Neural cell (in vitro differentiated cells): ENCODE measurements around the gene COX15. TPM values are rescaled to one million over a fixed set of nuclear protein-coding genes. Genes with fewer than 3 reads are reported as not detected.
"Not testable (repeated sequence)": the region's sequence is repeated elsewhere in the genome, so short reads cannot be mapped to it uniquely, and the experiment has no call there.

Experiments used
- H2AFZ ChIP-seq: fragments of 200-600, 300-800 bp; sonication (generic), shearing (Covaris generic); 2 replicates; pipeline ENCODE4 v1.6.0; 2014; ENCODE audit warnings: low read depth, mild to moderate bottlenecking, antibody characterized with exemption, low read length, moderate library complexity
- H3F3A ChIP-seq: fragments of 200-600 bp; shearing (Covaris generic); 2 replicates; pipeline ENCODE4 v1.6.1; 2016; ENCODE audit warnings: mild to moderate bottlenecking, moderate library complexity, mixed read lengths, antibody characterized with exemption, low read length; ENCODE audit not compliant: insufficient read depth, poor library complexity, severe bottlenecking
- H3K27ac ChIP-seq: fragments of 200-600, 300-800 bp; sonication (generic), shearing (Covaris generic); 2 replicates; pipeline ENCODE4 v1.5.1; 2014; ENCODE audit warnings: mild to moderate bottlenecking, low read length, moderate library complexity
- H3K27me3 ChIP-seq: fragments of 300-800, 200-600 bp; sonication (generic), shearing (Covaris generic); 2 replicates; pipeline ENCODE4 v1.6.0; 2014; ENCODE audit warnings: mild to moderate bottlenecking, low read depth, low read length, moderate library complexity; ENCODE audit not compliant: insufficient read depth
- H3K36me3 ChIP-seq: fragments of 300-800, 200-600 bp; sonication (generic), shearing (Covaris generic); 2 replicates; pipeline ENCODE4 v1.5.1; 2014; ENCODE audit warnings: mild to moderate bottlenecking, antibody characterized with exemption, low read length, moderate library complexity; ENCODE audit not compliant: insufficient read depth
- H3K4me2 ChIP-seq: fragments of 300-800, 200-600 bp; sonication (generic), shearing (Covaris generic); 2 replicates; pipeline ENCODE4 v1.6.0; 2014; ENCODE audit warnings: mild to moderate bottlenecking, low read length
- H3K4me3 ChIP-seq: fragments of 300-800, 200-600 bp; sonication (generic), shearing (Covaris generic); 2 replicates; pipeline ENCODE4 v1.5.1; 2014; ENCODE audit warnings: mild to moderate bottlenecking, low read length, moderate library complexity
- H3K79me2 ChIP-seq: fragments of 200-600 bp; shearing (Covaris generic); replicated peaks from 2 replicates; pipeline ENCODE4 v1.6.0; 2014; ENCODE audit warnings: mild to moderate bottlenecking, low read length, moderate library complexity; ENCODE audit not compliant: insufficient read depth
- H3K9ac ChIP-seq: fragments of 300-800, 200-600 bp; sonication (generic), shearing (Covaris generic); 2 replicates; pipeline ENCODE4 v1.6.1; 2016; ENCODE audit warnings: mild to moderate bottlenecking, low read length, mixed read lengths
- H3K9me2 ChIP-seq: fragments of 200-600 bp; shearing (Covaris generic); 2 replicates; pipeline ENCODE4 v1.6.1; 2016; ENCODE audit warnings: mild to moderate bottlenecking, low read length, mixed read lengths; ENCODE audit not compliant: insufficient read depth
- H3K9me3 ChIP-seq: fragments of 200-600, 300-800 bp; sonication (generic), shearing (Covaris generic); 2 replicates; pipeline ENCODE4 v1.6.1; 2016; ENCODE audit warnings: mild to moderate bottlenecking, mixed run types, low read length, moderate library complexity, mixed read lengths
- H4K20me1 ChIP-seq: fragments of 200-600 bp; shearing (Covaris generic); 2 replicates; pipeline ENCODE4 v1.6.1; 2016; ENCODE audit warnings: mild to moderate bottlenecking, mixed run types; ENCODE audit not compliant: insufficient read depth
- EP300 ChIP-seq: fragments of 450-650 bp; conservative IDR thresholded peaks from 2 replicates; pipeline ENCODE4 v1.6.1; 2014; ENCODE audit warnings: antibody characterized with exemption, mild to moderate bottlenecking, moderate library complexity; ENCODE audit not compliant: poor library complexity, severe bottlenecking
- EZH2 ChIP-seq: fragments of 200-600, 300-800 bp; shearing (Covaris generic), sonication (generic); IDR thresholded peaks from 2 replicates; pipeline ENCODE4 v1.6.1; 2014; ENCODE audit warnings: antibody characterized with exemption, low read length, borderline replicate concordance, mild to moderate bottlenecking; ENCODE audit not compliant: insufficient read depth, poor library complexity, severe bottlenecking
- MXI1 ChIP-seq: fragments of 450-650 bp; conservative IDR thresholded peaks from 2 replicates; pipeline ENCODE4 v1.6.1; 2014; ENCODE audit warnings: antibody characterized with exemption, mild to moderate bottlenecking; ENCODE audit not compliant: poor library complexity, severe bottlenecking
- POLR2AphosphoS5 ChIP-seq: IDR thresholded peaks from 2 replicates; pipeline ENCODE4 v1.6.1; 2012
- RAD21 ChIP-seq: fragments of 450-650 bp; conservative IDR thresholded peaks from 2 replicates; pipeline ENCODE4 v1.6.1; 2014; ENCODE audit warnings: antibody characterized with exemption, mild to moderate bottlenecking, moderate library complexity
- SMC3 ChIP-seq: fragments of 450-650 bp; conservative IDR thresholded peaks from 2 replicates; pipeline ENCODE4 v1.6.1; 2014; ENCODE audit warnings: antibody characterized with exemption, mild to moderate bottlenecking, moderate library complexity; ENCODE audit not compliant: poor library complexity
- TAF1 ChIP-seq: IDR thresholded peaks from 2 replicates; pipeline ENCODE4 v1.6.1; 2012; ENCODE audit warnings: low read depth
- polyA plus RNA-seq: library from polyadenylated mRNA; depleted of rRNA; stranded (reverse); fragments of >200 nt; gene quantifications from 2 replicates; pipeline ENCODE4 v1.2.3, GENCODE V29; 2014
- TF ChIP-seq, protein P1 (sequence below): fragments of 450-650 bp; IDR thresholded peaks from 2 replicates; pipeline ENCODE4 v1.5.1; 2014; ENCODE audit warnings: antibody characterized with exemption, mild to moderate bottlenecking, moderate library complexity; ENCODE audit not compliant: poor library complexity, severe bottlenecking
- TF ChIP-seq, protein P2 (sequence below): IDR thresholded peaks from 2 replicates; pipeline ENCODE4 v1.6.1; 2012; ENCODE audit warnings: borderline replicate concordance

Gene COX15
- polyA plus RNA-seq, 1 donor from 2014 or later = 42.3 TPM

GRCh38 chr10:99746166-99746565 lies 14.2 kb upstream of the COX15 start:
- H3K79me2 ChIP-seq, H2AFZ ChIP-seq, H3K9me3 ChIP-seq: not testable (repeated sequence)

DNA sequence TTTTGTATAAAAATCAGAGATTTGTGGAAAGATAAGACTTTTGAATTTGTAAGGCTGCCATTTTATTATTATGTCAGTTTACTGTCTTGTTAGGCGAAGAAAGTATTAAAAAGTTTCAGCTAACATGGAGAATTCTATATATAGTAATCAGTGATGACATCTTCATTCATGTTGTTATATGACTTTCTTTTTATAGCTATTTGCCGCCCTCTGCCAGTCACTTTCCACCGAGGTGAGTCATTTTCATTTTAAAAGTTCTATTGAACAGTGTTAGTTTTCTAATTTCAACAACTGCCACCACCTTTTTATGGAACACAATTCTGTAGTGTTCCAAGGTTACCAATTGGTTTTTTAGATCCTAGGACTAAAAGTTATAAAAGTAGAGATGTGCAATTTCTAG lies 11.9 kb upstream of the COX15 start:
- no peak overlapping the region for H2AFZ ChIP-seq
- H3K9me3 ChIP-seq = no peaks in the 10 kb centered on the region
- no peaks in the 10 kb centered on the region for H3K27me3 ChIP-seq
- H4K20me1 ChIP-seq = no peaks in the 10 kb centered on the region
- H3F3A ChIP-seq = no peaks in the 10 kb centered on the region
- no peak overlapping the region for H3K4me2 ChIP-seq
- H3K27ac ChIP-seq = no peak overlapping the region
- TF ChIP-seq TAF1 (no peak), EP300 (no peak), RAD21 (no peak), MXI1 (no peak), POLR2AphosphoS5 (no peak), EZH2 (no peak), SMC3 (no peak)
- TF ChIP-seq, protein P1, sequence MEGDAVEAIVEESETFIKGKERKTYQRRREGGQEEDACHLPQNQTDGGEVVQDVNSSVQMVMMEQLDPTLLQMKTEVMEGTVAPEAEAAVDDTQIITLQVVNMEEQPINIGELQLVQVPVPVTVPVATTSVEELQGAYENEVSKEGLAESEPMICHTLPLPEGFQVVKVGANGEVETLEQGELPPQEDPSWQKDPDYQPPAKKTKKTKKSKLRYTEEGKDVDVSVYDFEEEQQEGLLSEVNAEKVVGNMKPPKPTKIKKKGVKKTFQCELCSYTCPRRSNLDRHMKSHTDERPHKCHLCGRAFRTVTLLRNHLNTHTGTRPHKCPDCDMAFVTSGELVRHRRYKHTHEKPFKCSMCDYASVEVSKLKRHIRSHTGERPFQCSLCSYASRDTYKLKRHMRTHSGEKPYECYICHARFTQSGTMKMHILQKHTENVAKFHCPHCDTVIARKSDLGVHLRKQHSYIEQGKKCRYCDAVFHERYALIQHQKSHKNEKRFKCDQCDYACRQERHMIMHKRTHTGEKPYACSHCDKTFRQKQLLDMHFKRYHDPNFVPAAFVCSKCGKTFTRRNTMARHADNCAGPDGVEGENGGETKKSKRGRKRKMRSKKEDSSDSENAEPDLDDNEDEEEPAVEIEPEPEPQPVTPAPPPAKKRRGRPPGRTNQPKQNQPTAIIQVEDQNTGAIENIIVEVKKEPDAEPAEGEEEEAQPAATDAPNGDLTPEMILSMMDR = no peak
- TF ChIP-seq, protein P2, sequence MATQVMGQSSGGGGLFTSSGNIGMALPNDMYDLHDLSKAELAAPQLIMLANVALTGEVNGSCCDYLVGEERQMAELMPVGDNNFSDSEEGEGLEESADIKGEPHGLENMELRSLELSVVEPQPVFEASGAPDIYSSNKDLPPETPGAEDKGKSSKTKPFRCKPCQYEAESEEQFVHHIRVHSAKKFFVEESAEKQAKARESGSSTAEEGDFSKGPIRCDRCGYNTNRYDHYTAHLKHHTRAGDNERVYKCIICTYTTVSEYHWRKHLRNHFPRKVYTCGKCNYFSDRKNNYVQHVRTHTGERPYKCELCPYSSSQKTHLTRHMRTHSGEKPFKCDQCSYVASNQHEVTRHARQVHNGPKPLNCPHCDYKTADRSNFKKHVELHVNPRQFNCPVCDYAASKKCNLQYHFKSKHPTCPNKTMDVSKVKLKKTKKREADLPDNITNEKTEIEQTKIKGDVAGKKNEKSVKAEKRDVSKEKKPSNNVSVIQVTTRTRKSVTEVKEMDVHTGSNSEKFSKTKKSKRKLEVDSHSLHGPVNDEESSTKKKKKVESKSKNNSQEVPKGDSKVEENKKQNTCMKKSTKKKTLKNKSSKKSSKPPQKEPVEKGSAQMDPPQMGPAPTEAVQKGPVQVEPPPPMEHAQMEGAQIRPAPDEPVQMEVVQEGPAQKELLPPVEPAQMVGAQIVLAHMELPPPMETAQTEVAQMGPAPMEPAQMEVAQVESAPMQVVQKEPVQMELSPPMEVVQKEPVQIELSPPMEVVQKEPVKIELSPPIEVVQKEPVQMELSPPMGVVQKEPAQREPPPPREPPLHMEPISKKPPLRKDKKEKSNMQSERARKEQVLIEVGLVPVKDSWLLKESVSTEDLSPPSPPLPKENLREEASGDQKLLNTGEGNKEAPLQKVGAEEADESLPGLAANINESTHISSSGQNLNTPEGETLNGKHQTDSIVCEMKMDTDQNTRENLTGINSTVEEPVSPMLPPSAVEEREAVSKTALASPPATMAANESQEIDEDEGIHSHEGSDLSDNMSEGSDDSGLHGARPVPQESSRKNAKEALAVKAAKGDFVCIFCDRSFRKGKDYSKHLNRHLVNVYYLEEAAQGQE = no peak
- H3K36me3 ChIP-seq = no peaks in the 10 kb centered on the region
- H3K9me2 ChIP-seq = no peaks in the 10 kb centered on the region
- H3K9ac ChIP-seq = no peak overlapping the region
- no peaks in the 10 kb centered on the region for H3K79me2 ChIP-seq
- H3K4me3 ChIP-seq = no peak overlapping the region

More at GRCh38 chr10:99746166-99746565, 14.2 kb upstream of the COX15 start:
- H3F3A ChIP-seq, H3K27me3 ChIP-seq, H3K27ac ChIP-seq, H4K20me1 ChIP-seq, H3K4me2 ChIP-seq, H3K9me2 ChIP-seq, H3K4me3 ChIP-seq, H3K36me3 ChIP-seq, H3K9ac ChIP-seq: not testable (repeated sequence)

GRCh38 chr10:99742701-99743100 lies 10.8 kb upstream of the COX15 start:
- H3K9me3 ChIP-seq = no peaks in the 10 kb centered on the region
- H3K27me3 ChIP-seq = no peaks in the 10 kb centered on the region
- no peak overlapping the region for H3K4me3 ChIP-seq
- no peak overlapping the region for H3K27ac ChIP-seq
- no peaks in the 10 kb centered on the region for H3K79me2 ChIP-seq
- H3K4me2 ChIP-seq = no peak overlapping the region
- TF ChIP-seq TAF1 (no peak), EP300 (no peak), POLR2AphosphoS5 (no peak), MXI1 (no peak), SMC3 (no peak), EZH2 (no peak), RAD21 (no peak)
- TF ChIP-seq, protein P1 = no peak
- TF ChIP-seq, protein P2 = no peak
- H3K9ac ChIP-seq = no peak overlapping the region
- H3F3A ChIP-seq = no peaks in the 10 kb centered on the region
- H2AFZ ChIP-seq = no peak overlapping the region
- H3K9me2 ChIP-seq = no peaks in the 10 kb centered on the region
- no peaks in the 10 kb centered on the region for H3K36me3 ChIP-seq
- no peaks in the 10 kb centered on the region for H4K20me1 ChIP-seq
